ENCODE data around the gene SUFU.
A peak's percentile ranks its signal among the peaks of the same experiment; 100 is the strongest.

SUFU gene

GRCh38 chr10:102599565-102600327 is 96.0 kb downstream of the SUFU start:
- no peak for DNase-seq

- DNase-seq = no peak
Observed at GRCh38 chr10:102600816-102601215, 97.0 kb downstream of the SUFU start.

- no peak for DNase-seq
Observed at GRCh38 chr10:102601639-102602038, 97.9 kb downstream of the SUFU start.

- DNase-seq = no peak
Observed at GRCh38 chr10:102602272-102603045, 98.7 kb downstream of the SUFU start.

GRCh38 chr10:102603946-102604345 is 100.2 kb downstream of the SUFU start:
- DNase-seq = no peak

- no peak for DNase-seq
Observed at GRCh38 chr10:102604439-102604841, 100.7 kb downstream of the SUFU start.

- no peak for DNase-seq
Observed at GRCh38 chr10:102605712-102606111, 101.9 kb downstream of the SUFU start.

GRCh38 chr10:102608487-102608886 is 104.7 kb downstream of the SUFU start:
- DNase-seq = no peak

- DNase-seq = no peak
Observed at GRCh38 chr10:102610441-102610887, 106.7 kb downstream of the SUFU start.

GRCh38 chr10:102611514-102612087 is 107.8 kb downstream of the SUFU start:
- no peak for DNase-seq

GRCh38 chr10:102612964-102613275 is 109.1 kb downstream of the SUFU start:
- DNase-seq = peak in 1 of 2 donors; percentile 28

GRCh38 chr10:102613286-102613685 is 109.5 kb downstream of the SUFU start:
- DNase-seq = no peak

- no peak for DNase-seq
Observed at GRCh38 chr10:102613785-102614184, 110.0 kb downstream of the SUFU start.

- no peak for DNase-seq
Observed at GRCh38 chr10:102614888-102615287, 111.1 kb downstream of the SUFU start.

GRCh38 chr10:102615361-102615760 is 111.6 kb downstream of the SUFU start:
- peak in 1 of 2 donors; percentile 32 for DNase-seq

- no peak for DNase-seq
Observed at GRCh38 chr10:102616066-102616770, 112.4 kb downstream of the SUFU start.

- DNase-seq = no peak
Observed at GRCh38 chr10:102617041-102617440, 113.3 kb downstream of the SUFU start.

- DNase-seq = no peak
Observed at GRCh38 chr10:102617816-102618215, 114.0 kb downstream of the SUFU start.

- DNase-seq = no peak
Observed at GRCh38 chr10:102619281-102619981, 115.7 kb downstream of the SUFU start.

- no peak for DNase-seq
Observed at GRCh38 chr10:102620138-102620590, 116.4 kb downstream of the SUFU start.

- no peak for DNase-seq
Observed at GRCh38 chr10:102620591-102621442, 117.0 kb downstream of the SUFU start.
